Right renal cortex interstitium (tissue), 3 donors: ENCODE results near the gene TSSC4. TPM values are rescaled to one million over a fixed set of nuclear protein-coding genes. Genes with fewer than 3 reads are reported as not detected.

Source experiments
- DNase-seq, 3 donors: peaks; one replicate each; pipeline ENCODE4 v3.0.0-alpha.2; 2013; ENCODE audit warnings: low read depth in 3 of 3, low spot score in 2 of 3
- polyA plus RNA-seq, 3 donors: library from polyadenylated mRNA; unstranded; fragments of 120-200 nt; gene quantifications; one replicate each; pipeline ENCODE4 v1.2.1, GENCODE V29; 2013; ENCODE audit not compliant: insufficient read length in 3 of 3

Gene TSSC4
- polyA plus RNA-seq, 3 donors: 27.6 to 33.3 (median 31.6) TPM

- no peak for DNase-seq
Observed at GRCh38 chr11:2415601-2416380, 15.2 kb downstream of the TSSC4 start.

- DNase-seq: no peak
Observed at GRCh38 chr11:2416765-2417164, 16.2 kb downstream of the TSSC4 start.

DNA sequence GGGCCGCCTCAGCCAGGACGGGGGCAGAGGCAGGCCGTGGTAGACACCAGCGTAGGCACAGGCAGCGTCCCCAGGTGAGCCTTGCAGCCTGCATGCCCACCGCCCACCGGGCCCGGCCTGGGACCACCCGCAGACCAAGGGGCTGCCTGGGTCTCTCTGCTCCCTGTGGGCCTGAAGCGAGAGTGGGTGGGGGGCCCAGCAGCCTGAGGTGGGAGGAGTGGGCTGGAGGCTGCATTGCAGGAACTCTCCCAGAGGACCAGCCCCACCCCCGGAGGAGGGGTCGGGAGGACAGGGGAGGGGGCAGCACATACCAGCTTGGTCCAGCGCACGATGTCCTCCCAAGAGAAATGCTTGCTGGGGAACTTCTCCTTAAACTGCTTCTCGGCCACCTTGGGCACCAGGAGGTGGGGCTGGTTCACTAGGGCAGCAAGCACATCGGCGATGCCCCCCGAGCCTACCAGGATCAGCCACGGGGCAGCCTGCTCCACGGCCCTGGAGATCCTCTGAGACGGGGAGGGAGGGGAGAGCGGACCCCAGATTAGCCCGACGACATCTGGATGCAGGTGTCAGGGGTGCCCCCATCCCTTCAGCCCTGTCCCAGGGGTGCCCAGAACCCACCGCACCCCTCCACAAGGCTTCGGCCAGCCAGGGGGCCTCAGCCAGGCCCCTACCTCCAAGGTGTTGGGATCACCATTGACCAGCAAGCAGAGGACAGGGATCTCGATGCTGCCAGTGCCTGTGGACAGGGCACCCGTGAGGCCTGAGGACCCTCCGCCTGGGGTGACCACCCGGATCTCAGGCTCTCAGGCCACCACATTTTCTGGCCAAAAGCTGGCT is 17.5 kb downstream of the TSSC4 start:
- DNase-seq: no peak

DNA sequence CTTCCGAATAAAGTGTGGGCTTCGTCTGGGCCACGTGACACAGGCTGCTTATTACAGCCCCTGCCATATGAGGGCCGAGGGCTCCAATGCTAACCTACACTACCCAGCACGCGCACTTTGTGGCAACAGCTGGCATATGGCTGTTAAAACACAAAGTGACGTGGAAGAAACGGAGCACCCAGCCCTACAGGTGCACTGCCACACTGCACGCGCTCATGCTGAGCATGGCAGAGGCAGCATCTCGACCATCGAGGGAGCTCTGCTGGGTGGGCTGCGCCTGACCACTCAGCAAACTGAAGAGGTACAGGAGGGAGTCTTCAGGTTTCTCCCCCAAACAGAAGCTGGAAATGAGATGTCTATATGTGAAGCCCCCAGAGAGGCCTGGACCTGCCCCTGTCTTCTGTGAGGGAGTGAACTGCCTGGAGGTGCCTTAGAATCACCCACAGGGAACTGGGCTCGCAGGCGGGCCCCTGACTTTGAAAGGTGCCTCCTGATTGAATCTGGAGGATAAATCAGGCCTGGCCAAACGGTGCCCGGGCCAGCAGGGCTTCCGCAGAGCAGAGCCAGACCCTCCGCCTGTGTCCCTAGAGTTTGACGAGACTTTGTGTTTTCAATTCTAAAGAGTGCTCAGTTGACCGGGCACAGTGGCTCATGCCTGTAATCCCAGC is 18.3 kb downstream of the TSSC4 start:
- no peak for DNase-seq

GRCh38 chr11:2419638-2420501 is 19.3 kb downstream of the TSSC4 start:
- DNase-seq: peak in 2 of 3 donors; percentile 72 to 78

DNA sequence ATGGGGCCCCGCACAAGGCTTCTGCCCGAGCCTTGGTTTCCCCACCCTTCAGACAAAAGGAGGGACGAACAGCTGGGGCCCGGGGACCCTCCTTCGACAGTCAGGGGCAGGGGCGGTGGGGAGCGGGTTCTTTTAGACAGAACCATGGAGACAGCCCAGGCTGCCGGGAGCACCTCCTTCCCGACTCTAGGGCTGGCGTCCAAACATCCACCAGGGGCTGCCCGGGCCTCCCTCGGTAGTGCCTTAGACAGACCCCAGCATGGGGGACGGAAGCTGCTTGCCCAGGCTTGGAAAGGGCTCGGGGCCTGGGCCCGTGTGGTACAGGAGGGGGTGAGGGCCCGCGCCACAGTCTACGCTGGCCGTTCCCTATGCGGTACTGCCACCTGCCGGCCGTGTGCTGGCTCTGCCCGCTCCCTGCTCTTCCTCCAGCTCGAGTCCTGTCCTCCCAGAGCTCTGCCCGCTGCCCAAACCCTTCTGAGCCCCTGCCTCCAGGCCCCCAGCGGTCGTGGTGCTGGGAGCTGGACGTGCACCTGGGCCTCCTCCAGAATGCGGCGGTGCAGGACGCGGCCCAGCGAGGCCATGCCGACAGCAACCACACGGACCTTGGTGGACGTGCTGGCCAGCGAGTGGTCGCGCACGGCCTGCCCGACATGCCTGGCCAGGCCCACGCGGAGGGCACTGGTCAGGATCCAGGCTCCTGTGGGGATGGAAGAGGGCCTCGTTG is 20.1 kb downstream of the TSSC4 start:
- no peak for DNase-seq

DNA sequence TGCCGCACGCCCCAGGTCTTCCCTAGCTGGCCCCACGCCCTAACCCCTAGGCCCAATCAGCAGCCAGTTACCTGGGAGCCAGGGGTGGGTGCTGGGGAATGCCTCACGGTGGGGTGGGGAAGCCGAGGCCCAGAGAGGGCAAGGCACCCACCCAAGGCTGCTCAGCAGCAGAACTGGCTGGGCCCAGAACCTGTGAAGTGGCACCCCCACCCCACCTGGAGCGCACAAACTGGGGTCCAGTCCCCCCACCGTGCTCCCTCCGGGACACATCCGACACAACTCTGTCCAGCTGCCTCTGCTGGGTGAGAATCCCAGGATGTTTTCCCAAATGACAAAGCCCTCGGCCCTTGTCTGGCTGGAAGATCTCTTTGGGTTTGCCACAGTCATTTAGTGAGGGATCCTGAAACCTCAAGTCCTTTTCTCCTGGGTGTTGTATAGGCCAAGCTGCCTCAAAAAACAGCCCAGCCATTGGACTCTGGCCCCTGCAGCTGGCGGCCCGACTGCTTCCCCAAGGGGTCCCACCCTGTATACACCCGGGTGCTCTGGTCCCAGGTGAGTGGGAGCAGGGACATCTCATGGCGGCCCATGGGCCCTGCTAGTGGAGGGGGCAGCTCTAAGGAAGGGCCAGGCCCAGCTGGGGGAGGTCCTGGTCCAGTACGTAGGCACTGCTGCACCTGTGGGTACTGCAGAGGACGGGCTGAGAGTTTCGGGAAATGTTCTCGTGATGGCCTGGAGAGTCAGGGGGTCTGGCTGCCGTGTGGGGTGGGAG is 20.9 kb downstream of the TSSC4 start:
- no peak for DNase-seq

DNA sequence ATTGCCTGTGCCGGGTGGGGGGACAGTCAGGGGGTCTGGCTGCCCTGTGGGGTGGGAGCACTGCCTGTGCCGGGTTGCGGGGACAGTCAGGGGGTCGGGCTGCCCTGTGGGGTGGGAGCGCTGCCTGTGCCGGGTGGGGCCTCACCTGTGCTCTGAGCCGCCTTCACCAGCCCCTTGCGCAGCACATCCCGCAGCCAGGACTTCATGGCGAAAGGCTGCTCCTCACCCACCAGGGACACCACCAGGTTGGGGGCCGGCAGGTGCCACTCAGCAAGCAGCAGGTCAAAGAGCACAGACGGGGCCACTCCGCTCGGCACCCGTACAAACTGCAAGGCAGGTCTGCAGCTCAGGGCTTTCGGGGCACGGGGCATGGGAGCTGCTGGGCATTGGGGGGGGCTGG is 21.4 kb downstream of the TSSC4 start:
- DNase-seq: no peak

DNA sequence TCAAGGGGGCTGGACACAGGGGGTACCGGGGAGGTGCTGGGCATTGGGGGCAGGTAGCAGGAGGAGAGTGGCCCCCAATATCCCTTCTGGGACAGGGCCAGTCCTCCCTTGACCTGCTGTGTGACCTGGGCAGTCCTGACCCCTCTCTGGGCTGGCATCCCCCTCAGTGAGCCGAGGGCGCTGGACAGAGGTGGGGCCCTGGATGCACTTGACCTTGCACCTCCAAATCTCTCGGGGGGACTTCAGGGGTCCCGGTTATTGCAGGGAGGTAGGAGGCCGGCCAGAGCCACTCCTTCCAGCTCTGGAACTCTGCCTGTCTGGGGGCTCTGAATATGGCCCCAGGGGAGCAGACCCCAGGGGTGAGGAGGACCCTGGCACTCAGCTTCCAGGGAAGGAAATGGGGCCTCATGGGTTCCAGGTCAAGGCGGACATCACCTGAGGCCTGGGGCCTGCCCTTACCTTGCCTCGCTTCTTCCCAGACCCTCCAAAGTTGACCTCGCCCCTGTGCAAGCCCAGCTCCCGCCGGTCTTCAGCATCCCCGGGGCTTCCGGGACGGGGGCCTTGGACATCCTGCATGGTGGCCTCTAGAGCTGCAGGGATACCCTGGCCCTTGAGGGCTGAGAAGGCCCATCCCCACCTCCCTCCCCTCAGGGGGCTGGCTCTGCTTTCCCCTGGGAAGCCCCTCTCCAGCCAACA is 22.1 kb downstream of the TSSC4 start:
- no peak for DNase-seq

DNA sequence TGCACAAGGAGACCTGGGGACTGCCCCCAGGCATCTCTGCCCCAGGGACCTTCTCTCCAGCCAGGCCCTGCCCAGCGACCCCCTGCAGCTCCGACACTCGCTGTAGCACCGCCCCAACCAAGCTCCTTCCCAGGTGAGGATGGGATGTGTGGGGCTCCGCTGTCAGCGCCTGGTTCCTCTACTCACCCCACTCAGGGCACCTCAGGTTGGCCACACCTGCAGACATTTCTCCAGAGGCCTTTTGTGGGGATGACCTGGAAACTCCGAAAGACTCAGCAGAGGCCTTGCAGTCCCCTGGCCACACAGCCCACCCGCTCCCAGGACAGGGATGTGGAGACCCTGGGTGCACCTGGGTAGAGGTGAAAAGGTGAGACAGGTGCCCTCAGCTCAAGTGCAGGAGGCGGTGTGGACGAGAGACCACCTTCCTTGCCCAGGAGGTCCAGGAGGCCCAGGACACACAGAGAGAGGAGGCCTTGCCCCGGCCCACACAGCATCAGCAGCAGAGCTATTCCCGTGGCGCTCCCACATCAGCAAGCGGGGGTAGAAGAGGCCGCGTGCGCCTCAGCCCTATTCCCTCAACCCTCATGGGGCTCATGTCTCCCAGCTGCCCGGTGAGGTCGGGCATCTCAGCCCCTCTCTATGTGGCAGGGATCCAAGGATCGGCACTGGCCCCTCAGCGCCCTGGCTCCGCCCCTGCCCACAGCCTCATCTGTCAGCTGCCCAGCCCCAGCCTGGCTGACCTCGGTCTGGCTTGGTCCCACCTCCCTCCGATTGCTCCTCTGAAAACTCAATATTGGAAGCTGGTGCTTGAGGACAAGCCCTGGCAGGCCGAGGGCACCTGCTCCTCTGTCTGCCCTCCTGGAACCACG is 22.8 kb downstream of the TSSC4 start:
- no peak for DNase-seq

- DNase-seq: no peak
Observed at GRCh38 chr11:2424811-2425495, 24.4 kb downstream of the TSSC4 start.

- DNase-seq: no peak
Observed at GRCh38 chr11:2425506-2425905, 25.0 kb downstream of the TSSC4 start.

- DNase-seq: no peak
Observed at GRCh38 chr11:2426221-2426620, 25.7 kb downstream of the TSSC4 start.

GRCh38 chr11:2426826-2427521 is 26.4 kb downstream of the TSSC4 start:
- no peak for DNase-seq

GRCh38 chr11:2427721-2428321 is 27.3 kb downstream of the TSSC4 start:
- no peak for DNase-seq

DNA sequence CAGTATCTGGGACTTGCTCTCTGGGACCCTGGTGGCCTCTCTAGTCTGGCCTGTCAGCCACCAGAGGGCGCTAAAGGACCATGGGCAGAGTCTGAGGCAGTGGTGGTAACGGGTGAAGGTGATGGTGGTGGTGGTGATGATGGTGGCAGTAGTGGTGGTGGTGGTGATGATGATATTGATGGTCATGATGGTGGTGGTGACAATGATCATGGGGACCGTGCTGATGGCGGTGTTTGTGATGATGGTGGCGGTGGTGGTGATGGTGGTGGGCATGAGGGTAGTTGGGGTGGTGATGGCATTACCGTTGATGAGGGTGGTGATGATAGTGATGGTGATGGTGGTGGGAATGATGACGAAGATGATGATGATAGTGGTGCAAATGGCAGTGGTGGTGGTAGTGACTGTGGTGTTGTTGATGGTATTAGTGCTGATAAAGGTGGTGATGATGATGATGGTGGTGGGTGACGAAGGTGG is 27.8 kb downstream of the TSSC4 start:
- no peak for DNase-seq
